Retina (tissue), 1 donor: ENCODE results near the gene CAPN12.
A peak's percentile ranks its signal among the peaks of the same experiment; 100 is the strongest.
"Not testable (repeated sequence)": the region's sequence is repeated elsewhere in the genome, so short reads cannot be mapped to it uniquely, and the experiment has no call there.

ENCODE experiments used
- DNase-seq: peaks from one replicate; pipeline ENCODE4 v3.0.0-alpha.2; 2016

Gene CAPN12, protein sequence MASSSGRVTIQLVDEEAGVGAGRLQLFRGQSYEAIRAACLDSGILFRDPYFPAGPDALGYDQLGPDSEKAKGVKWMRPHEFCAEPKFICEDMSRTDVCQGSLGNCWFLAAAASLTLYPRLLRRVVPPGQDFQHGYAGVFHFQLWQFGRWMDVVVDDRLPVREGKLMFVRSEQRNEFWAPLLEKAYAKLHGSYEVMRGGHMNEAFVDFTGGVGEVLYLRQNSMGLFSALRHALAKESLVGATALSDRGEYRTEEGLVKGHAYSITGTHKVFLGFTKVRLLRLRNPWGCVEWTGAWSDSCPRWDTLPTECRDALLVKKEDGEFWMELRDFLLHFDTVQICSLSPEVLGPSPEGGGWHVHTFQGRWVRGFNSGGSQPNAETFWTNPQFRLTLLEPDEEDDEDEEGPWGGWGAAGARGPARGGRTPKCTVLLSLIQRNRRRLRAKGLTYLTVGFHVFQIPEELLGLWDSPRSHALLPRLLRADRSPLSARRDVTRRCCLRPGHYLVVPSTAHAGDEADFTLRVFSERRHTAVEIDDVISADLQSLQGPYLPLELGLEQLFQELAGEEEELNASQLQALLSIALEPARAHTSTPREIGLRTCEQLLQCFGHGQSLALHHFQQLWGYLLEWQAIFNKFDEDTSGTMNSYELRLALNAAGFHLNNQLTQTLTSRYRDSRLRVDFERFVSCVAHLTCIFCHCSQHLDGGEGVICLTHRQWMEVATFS

DNA sequence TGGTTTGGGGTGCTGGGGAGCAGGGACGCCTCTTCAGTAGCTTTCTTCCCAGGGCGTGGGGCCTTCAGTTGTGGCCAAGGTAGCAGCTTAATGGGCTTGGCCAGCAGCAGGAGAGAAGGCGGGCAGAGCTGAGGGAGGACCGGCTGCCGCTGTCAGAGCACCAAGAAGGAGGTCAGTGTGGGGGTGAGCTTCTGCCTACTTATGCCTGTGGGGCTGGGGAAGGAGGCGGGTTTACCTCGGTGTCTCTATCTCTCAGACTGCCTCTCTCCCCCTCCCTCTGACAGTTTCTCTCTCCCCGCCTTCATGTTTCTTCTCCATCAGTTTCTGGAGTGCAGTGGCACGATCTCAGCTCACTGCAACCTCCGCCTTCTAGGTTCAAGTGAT lies at the start of gene CAPN12:
Gene CAPN12, minus strand, starts transcription at position 177 of the 384 bp plus-strand sequence. CDS start 309 bp downstream, outside the sequence.
- DNase-seq = no peak

- DNase-seq = no peak
Measured at GRCh38 chr19:38793671-38794070, 49.4 kb upstream of the CAPN12 start.

DNA sequence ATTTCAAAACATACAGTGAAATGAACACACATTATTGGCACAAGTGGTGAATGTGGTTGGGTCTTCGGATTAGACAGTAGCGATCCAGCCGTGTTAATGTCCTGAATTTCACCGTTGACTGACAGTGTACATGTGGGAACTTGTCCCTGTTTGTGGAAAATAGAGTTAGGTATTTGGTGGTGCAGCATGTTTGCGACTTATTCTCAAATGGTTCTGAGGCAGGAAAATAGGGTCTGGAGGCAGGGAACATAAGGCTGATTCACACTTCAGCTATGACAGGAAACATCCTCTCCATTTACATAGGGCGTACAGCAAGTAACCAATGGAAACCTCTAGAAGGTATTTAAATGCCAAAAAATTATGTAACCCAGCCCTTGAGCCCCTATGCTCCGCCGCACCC lies 48.9 kb upstream of the CAPN12 start:
- no peak for DNase-seq

DNA sequence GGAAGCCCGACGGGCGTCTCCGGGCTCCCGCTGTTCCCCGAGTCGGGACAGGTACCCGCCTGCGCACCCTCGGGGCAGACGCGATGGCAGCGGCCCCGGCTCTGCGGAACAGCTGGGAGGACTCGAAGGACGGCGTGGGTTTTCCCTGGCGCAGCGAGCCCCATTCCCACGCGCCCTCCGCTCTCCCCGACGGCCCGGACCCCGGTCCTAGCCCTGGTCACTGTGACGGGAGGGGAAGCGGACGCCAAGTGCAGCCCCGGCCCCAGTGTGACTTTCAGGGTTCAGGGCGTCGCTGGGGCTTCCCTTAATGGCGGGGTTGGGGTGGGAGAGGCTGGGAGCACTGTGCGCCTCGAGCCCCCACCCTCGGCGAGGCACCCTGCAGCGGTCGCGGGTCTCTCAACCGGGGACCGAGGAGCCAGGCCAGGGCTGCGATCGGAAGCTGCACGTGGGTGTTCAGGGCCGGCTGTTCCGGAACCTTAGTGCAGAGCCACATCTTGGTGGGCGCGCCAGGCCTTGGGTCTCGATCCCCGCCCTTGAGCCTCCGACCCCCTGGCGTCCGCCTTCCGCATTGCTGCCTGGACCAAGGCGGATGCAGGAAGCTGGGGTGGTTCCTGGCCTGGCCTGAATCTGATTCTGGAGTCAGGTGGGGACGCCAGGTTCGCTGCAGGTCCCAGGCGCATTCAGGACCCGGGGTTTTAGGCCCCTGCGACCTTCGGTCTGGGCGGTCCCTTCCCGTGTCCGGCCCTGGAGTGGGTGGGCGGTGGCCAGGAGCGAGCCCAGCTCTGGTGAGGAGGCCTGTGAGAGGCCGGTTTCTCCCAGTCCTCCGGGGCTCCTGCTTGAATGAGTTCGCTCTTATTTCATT lies 48.2 kb upstream of the CAPN12 start:
- DNase-seq = peak; percentile 63

DNA sequence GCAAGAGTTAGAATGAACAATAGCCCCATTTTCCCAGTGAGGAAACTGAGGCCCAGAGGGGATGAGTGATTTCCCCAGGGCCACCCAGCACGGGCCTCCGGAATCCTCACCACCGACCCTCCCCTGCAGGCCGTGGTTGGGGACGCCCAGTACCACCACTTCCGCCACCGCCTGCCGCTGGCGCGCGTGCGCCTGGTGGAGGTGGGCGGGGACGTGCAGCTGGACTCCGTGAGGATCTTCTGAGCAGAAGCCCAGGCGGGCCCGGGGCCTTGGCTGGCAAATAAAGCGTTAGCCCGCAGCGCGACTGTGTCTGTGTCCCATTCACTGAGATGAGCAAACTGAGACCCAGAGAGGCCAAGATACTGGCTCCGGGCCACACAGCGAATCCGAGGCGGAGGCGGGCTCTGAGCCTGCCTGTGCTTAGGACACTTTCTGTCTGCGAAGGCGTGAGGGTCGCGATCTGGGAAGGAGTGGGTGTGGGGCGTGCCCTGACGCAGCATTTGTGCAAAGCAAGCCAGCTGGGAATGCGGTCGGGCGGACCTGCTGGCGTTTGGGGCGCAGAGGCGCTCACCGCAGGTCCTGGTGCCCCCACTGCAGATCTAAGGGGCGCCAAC lies 47.3 kb upstream of the CAPN12 start:
- not testable (repeated sequence) for DNase-seq

- not testable (repeated sequence) for DNase-seq
Measured at GRCh38 chr19:38790507-38791403, 46.5 kb upstream of the CAPN12 start.

DNA sequence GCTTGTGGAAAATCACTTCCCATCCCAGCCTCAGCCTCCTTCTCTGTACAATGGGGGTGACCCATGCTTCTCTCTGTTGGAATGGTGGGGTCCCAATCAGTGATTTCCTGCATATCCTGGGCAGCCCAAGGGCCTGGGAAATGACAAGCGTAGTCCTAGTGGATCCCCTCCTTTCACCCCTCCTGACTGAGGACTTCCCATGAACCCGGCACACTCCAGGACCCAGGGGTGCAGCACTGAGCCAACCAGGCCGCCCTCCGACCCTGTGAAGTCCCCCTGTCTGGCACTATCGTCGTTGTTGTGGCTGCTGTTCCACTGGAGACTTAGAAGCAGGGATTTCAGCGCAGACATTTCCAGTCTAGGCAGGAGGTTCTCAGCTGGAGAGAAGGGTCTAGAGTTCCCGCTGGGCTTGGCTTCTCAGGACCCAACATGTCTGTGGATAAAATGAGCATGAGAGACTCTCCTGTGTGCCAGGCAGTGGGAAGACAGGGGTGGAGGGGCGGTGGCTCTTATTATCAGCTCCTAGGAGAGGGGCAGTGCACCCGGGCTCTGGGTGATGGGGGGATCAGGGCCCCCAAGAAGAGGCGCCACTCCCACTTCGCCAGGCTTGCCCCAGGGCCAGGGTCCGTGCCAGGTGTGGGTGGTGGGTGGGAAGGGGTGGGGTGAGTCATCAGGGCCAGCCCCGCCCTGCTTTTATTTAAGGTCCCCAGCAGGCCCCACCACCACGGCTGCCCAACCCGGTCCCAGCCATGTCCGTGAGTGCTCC lies 44.4 kb upstream of the CAPN12 start, which contains the start of gene LGALS7B:
Gene LGALS7B, plus strand, starts transcription at position 723 of the 766 bp plus-strand sequence. Its CDS starts 27 bp downstream, at position 750.
- DNase-seq = no peak

- no peak for DNase-seq
Measured at GRCh38 chr19:38786572-38787265, 42.4 kb upstream of the CAPN12 start.

DNA sequence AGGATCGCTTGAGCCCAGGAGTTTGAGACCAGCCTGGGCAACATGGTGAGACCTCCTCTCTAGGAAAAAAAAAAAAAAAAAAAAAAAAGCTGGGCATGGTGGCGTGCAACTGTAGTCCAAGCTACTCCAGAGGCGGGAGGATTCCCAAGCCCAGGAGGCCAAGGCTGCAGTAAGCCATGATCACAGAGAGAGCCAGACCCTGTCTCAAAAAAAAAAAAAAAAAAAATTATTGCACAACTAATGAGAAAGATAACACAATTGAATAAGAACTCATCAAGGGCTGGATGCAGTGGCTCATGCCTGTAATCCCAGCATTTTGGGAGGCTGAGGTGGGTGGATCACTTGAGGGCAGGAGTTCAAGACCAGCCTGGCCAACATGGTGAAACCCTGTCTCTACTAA lies 41.8 kb upstream of the CAPN12 start:
- DNase-seq = not testable (repeated sequence)

DNA sequence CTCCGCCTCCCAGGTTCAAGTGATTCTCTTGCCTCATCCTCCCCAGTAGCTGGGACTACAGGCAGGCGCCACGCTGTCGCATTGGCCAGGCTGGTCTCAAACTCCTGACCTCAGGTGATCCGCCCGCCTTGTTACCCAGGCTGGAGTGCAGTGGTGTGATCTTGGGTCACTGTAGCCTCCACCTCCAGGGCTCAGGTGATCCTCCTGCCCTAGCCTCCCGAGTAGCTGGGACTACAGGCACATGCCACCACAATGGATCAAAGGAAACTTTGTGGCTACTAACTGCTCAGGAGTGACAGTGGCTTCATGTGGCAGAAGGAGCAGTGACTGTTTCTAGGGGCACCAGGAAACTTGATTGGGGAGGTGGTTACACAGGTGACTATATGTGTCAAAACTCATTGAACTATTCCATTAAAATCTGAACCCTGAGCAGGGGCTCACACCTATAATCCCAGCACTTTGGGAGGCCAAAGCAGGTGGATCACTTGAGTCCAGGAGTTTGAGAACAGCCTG lies 41.0 kb upstream of the CAPN12 start:
- DNase-seq = no peak

- DNase-seq = no peak
Measured at GRCh38 chr19:38784224-38784623, 40.0 kb upstream of the CAPN12 start.

DNA sequence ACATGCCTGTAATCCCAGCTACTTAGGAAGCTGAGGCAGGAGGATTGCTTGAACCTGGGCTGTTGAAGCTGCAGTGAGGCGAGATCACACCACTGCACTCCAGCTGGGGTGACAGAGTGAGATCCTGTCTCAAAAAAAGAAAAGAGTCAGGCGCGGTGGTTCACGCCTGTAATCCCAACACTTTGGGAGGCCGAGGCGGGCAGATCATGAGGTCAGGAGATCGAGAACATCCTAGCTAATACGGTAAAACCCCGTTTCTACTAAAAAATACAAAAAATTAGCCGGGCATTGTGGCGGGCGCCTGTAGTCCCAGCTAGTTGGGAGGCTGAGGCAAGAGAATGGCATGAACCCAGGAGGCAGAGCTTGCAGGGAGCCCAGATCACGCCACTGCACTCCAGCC lies 37.9 kb upstream of the CAPN12 start:
- DNase-seq = not testable (repeated sequence)

GRCh38 chr19:38781058-38781457 lies 36.8 kb upstream of the CAPN12 start:
- DNase-seq = no peak

DNA sequence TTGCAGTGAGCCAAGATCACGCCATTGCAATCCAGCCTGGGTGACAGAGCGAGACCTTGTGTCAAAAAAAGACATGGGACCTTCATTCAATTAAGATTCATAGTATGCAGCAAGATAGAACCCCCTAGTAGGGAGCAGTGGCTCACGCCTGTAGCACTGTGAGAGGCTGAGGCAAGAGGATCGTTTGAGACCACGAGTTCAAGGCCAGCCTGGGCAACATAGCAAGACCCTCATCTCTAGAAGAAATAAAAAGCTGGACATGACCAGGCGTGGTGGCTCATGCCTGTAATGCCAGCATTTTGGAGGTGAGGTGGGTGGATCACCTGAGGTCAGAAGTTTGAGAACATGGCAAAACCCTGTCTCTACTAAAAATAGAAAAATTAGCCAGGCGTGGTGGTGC lies 36.2 kb upstream of the CAPN12 start:
- no peak for DNase-seq

GRCh38 chr19:38778733-38779132 lies 34.5 kb upstream of the CAPN12 start:
- no peak for DNase-seq

GRCh38 chr19:38774181-38774950 lies 30.1 kb upstream of the CAPN12 start:
- DNase-seq = no peak

DNA sequence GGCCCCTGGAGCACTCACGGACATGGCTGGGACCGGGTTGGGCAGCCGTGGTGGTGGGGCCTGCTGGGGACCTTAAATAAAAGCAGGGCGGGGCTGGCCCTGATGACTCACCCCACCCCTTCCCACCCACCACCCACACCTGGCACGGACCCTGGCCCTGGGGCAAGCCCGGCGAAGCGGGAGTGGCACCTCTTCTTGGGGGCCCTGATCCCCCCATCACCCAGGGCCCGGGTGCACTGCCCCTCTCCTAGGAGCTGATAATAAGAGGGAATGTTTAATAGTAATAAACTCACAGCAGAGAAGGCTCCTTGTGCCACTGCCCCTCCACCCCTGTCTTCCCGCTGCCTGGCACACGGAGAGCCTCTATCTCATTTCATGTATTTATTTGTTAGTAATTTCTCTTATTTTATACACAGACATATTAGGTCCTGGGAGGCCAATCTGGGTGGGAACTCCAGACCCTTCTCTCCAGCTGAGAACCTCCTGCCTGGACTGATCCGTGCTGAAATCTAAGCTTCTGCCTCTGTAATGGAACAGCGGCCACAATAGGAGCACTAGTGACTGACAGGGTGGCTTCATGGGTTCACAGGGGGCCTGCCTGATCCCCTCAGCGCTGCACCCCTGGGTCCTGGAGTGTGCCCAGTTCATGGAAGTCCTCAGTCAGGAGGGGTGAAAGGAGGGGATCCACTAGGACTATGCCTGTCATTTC lies 29.3 kb upstream of the CAPN12 start, which contains the start of gene LGALS7:
Gene LGALS7, minus strand, starts transcription at position 49 of the 709 bp plus-strand sequence. Its CDS starts 25 bp downstream, at position 24.
- DNase-seq = no peak

DNA sequence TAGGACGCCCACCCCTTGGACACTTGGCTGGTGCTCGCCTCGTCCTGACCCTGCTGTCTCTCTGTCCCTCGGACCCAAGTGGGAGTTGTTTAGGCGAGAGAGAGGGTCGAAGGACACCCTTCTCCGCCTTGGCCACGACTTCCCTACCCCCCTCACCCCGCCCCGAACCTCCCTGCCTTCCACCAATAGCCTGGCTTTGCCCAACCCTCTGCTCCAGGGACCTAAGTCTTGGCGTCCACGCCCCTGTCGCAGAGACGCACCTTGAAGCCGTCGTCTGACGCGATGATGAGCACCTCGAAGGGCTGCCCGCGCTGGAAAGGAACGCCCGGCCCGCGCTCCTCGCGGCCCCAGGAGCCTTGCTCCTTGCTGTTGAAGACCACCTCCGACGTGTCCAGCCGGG lies 27.3 kb upstream of the CAPN12 start:
- DNase-seq = not testable (repeated sequence)
